HG02678 (cell line): ENCODE results near the gene COX5A.
"Not testable (repeated sequence)": the region's sequence is repeated elsewhere in the genome, so short reads cannot be mapped to it uniquely, and the experiment has no call there.

Source experiments
- ATAC-seq: cut with Tn5 transposase; IDR thresholded peaks from one replicate; pipeline ENCODE4 v1.9.1; 2021; ENCODE audit warnings: mild to moderate bottlenecking, moderate library complexity; ENCODE audit not compliant: unreplicated experiment

The COX5A gene

GRCh38 chr15:74955796-74956647 lies 18.1 kb upstream of the COX5A start:
- peak; percentile 49 for ATAC-seq

- ATAC-seq, result no peak
Measured at GRCh38 chr15:74955017-74955416, 17.1 kb upstream of the COX5A start.

- no peak for ATAC-seq
Measured at GRCh38 chr15:74954515-74954914, 16.6 kb upstream of the COX5A start.

GRCh38 chr15:74951006-74951405 lies 13.1 kb upstream of the COX5A start:
- no peak for ATAC-seq

- ATAC-seq, result no peak
Measured at GRCh38 chr15:74950078-74950908, 12.4 kb upstream of the COX5A start.

GRCh38 chr15:74937272-74937589 lies 642 bp downstream of the COX5A start:
- ATAC-seq, result no peak

DNA sequence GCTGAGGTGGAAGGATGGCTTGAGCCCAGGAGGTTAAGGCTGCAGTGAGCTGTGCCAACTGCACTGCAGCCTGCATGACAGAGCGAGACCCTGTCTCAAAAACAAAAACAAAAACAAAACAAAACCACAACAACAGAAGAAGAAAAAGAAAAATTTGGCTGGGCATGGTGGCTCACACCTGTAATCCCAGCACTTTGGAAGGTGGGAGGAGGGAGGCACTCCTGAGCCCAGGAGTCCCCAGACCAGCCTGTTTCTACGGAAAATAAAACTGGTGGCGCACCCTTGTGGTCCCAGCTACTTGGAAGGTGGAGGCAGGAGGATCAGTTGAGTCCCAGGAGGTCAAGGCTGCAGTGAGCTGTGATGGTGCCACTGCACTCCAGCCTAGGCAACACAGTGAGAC lies 2.7 kb downstream of the COX5A start:
- not testable (repeated sequence) for ATAC-seq

DNA sequence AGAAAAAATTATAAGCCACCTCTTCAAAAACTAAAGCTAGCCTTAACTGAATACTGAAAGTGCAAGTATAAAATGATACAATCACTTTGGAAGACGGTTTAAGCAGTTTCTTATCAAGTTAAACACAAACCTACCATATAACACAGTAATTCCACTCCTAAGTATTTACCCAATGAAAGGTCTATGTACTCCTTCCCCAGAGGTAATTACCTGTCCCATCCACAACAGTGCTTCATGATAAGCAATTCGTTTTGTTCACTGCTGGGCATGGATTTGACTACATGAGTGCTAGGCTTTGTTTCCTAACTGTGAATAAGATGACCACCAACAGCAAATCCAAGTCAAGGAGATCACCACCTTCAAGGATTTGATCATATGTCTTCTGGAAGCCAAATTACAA lies 4.3 kb downstream of the COX5A start:
- no peak for ATAC-seq

DNA sequence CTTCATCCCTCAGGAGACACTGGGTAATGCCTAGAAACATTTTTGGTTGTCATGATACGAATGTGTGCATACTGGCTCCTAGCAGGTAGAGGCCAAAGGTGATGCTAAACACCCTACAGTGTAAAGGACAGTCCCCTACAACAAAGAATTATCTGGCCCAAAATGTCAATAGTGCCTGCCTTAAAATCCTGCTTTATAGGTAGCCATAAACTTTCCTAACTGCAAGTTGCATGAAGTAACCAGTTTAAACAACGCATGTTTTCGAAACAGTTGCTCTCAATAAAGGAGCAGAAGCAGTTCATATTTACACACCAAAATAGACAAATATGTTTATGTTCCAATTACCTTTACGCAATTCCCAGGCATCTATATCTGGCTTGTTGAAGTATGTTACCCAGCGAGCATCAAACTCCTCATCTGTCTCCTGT lies 9.1 kb downstream of the COX5A start:
- ATAC-seq, result no peak

GRCh38 chr15:74924525-74924924 lies 13.3 kb downstream of the COX5A start:
- no peak for ATAC-seq

DNA sequence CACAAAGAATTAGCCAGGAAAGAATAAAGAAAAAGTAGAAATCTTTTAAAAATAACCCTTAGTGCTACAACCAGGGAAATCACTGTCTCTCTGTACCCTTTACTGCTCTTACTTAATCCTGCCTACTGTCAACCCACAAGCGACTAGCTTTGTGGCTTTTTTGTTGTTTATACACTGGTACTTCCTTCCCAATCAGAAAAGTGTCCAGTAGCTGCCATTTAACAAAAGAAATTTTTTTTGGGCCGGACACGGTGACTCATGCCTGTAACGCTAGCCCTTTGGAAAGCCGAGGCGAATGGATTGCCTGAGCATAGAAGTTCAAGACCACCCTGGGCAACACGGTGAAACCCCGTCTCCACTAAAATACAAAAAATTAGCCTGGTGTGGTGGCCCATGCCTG lies 17.4 kb downstream of the COX5A start:
- ATAC-seq, result no peak

DNA sequence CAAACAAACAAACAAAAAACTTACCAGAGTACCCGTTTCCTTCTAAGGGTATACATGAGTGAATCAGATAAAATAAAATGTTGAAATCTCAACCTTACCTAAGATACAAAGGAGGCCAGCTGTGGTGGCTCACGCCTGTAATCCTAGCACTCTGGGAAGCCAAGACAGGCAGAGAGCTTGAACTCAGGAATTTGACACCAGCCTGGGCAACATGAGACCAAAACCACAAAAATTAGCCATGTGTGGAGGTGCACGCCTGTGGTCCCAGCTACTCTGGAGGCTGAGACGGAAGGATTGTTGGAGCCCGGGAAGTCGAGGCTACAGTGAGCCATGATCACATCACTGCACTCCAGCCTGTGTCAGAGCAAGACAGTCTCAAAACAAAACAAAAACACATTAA lies 20.2 kb downstream of the COX5A start:
- ATAC-seq, result no peak

- ATAC-seq, result not testable (repeated sequence)
Measured at GRCh38 chr15:74913799-74914198, 24.1 kb downstream of the COX5A start.

- ATAC-seq, result no peak
Measured at GRCh38 chr15:74913041-74913440, 24.8 kb downstream of the COX5A start.

DNA sequence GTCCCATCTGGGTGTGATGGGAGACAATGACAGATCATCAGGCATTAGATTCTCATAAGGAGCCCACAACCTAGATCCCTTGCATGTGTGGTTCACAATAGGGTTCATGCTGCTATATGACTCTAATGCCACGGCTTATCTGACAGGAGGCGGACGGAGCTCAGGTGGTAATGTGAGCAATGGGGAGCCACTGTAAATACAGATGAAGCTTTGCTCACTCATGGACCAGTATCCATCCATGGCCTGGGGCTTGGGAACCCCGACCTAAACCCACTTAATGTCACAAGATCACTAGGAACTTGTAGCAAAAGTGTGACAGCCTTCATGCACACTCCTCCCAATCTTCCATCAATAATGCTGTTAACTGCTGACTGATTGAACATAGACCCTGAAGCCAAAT lies 29.2 kb downstream of the COX5A start:
- no peak for ATAC-seq

DNA sequence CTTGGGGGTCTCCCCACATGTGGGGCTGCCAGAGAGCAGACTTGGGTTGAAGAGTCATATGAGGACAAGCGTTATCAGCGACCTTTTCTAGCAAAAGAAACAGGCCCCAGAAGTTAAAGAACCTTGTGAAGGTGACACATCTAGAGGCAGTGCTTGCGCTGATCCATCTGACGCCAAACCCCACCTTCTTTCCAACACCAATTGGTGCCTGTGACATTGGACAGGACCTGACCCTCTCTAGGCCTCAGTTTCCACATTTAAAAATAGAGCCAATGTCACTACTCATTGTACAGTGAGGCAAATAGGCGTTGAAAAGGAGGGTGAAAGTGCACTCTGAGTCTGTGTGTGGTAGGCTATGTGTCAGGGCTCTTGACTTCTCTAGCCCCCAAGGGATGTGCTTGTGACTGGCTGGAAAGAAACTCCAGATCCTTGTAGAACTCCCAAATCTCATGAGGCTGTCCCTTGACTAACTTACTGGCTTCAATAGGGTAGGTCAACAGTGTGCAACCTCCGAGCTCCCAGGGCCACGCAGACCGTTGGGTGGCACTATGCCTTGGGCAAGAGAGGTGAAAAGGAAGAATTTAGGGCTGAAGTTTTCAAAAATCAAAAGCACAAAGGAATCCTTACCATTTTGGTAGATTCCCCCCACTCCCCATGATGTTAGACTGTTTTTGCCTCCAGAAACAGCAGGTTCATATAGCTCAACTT lies 30.6 kb downstream of the COX5A start:
- no peak for ATAC-seq

- ATAC-seq, result peak; percentile 84
Measured at GRCh38 chr15:74906450-74907162, 31.3 kb downstream of the COX5A start, which contains the start of gene FAM219B. Gene FAM219B (minus strand): TSS chr15:74906851. CDS start chr15:74906800, 51 bp downstream.

DNA sequence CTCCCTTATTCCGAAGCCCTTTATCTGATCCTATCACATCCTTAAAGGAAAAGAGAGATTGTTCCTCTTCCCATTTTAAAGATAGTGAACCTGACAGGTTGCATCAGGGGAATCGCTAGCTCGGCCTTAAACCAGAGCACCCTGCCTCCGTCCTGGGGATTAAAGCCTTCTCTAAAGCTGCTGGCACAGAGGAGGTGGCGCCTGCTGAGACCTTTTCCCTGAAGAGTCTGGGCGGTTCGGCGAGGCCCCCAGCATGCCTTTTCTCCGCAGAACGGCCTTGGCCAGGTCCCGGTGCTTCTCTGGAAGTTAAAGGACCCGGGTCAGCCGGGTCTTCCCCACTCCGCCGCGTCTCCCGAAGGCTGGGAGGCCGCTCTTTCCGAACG lies 31.8 kb downstream of the COX5A start:
- ATAC-seq, result peak; percentile 21

DNA sequence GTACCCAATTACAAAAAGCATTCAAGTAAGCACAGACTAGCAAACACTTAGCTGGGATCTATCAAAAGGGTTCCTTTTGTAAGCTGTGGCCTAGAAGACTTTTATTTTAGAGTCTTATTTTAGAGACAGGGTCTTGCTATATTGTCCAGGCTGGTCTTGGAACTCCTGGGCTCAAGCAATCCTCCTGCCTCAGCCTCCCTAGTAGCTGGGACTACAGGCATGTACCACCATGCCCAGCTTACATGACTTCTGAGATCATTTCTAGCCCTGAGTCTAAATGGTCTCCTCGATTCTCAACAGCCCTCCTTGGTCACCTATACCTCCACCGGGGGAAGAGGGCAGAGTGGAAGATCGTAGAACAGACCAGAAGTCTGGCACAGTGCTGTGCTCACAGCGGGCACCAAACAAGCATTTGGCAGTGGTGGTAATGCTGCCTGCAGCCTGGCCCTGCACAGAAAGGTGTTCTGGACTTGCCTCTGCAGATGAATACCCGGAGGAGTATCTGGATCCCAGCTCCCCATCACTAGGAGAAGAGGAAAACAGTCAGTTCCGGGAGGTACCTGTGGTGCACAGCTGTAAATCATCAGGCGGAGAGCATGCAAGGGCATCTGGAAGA lies 33.6 kb downstream of the COX5A start:
- no peak for ATAC-seq

GRCh38 chr15:74903676-74904075 lies 34.2 kb downstream of the COX5A start:
- no peak for ATAC-seq
